GM23338 (cell line): ENCODE data around the gene FUT4. TPM values are rescaled to one million over a fixed set of nuclear protein-coding genes. Genes with fewer than 3 reads are reported as not detected.

Experiments
- ATAC-seq: fragments of 200-7000 bp; cut with Tn5 transposase; 3 replicates; pipeline ENCODE4 v1.9.1; 2020
- DNase-seq: peaks from one replicate; pipeline ENCODE4 v3.0.0-alpha.2; 2015; ENCODE audit warnings: low spot score
- H2AFZ ChIP-seq: fragments of 200-600 bp; sonication (generic); 2 replicates; pipeline ENCODE4 v1.8.0; 2016; ENCODE audit warnings: antibody characterized with exemption, mild to moderate bottlenecking, moderate library complexity
- H3F3A ChIP-seq: fragments of 200-600 bp; sonication (generic); replicated peaks from 2 replicates; pipeline ENCODE4 v1.8.0; 2017; ENCODE audit warnings: antibody characterized with exemption, mixed run types, low read depth
- H3K27ac ChIP-seq: fragments of 200-600 bp; sonication (generic); 2 replicates; pipeline ENCODE4 v1.6.1; 2016; ENCODE audit warnings: low read depth
- H3K27me3 ChIP-seq: fragments of 200-600 bp; sonication (generic); 2 replicates; pipeline ENCODE4 v1.8.0; 2016; ENCODE audit warnings: mild to moderate bottlenecking, mixed run types, moderate library complexity; ENCODE audit not compliant: insufficient read depth
- H3K36me3 ChIP-seq: fragments of 200-600 bp; sonication (generic); 2 replicates; pipeline ENCODE4 v1.8.0; 2016; ENCODE audit warnings: mild to moderate bottlenecking; ENCODE audit not compliant: insufficient read depth
- H3K4me1 ChIP-seq: fragments of 200-600 bp; sonication (generic); 2 replicates; pipeline ENCODE4 v1.8.0; 2016; ENCODE audit warnings: mild to moderate bottlenecking, moderate library complexity; ENCODE audit not compliant: insufficient read depth
- H3K4me2 ChIP-seq: fragments of 200-600 bp; sonication (generic); 2 replicates; pipeline ENCODE4 v1.7.1; 2017; ENCODE audit warnings: mixed run types
- H3K4me3 ChIP-seq: fragments of 200-600 bp; sonication (generic); 2 replicates; pipeline ENCODE4 v1.6.1; 2016; ENCODE audit warnings: mixed run types
- H3K79me2 ChIP-seq: fragments of 200-600 bp; sonication (generic); replicated peaks from 2 replicates; pipeline ENCODE4 v1.8.0; 2017; ENCODE audit warnings: mild to moderate bottlenecking; ENCODE audit not compliant: insufficient read depth
- H3K9me2 ChIP-seq: fragments of 200-600 bp; sonication (generic); 2 replicates; pipeline ENCODE4 v1.8.0; 2017; ENCODE audit not compliant: insufficient read depth
- H4K20me1 ChIP-seq: fragments of 200-600 bp; sonication (generic); replicated peaks from 2 replicates; pipeline ENCODE4 v1.8.0; 2017; ENCODE audit warnings: mild to moderate bottlenecking; ENCODE audit not compliant: insufficient read depth
- H3K27ac Mint-ChIP-seq: 2 replicates; pipeline ENCODE4 v1.8.0; 2020; ENCODE audit warnings: inconsistent platforms, mild to moderate bottlenecking, moderate library complexity, mixed read lengths
- H3K27me3 Mint-ChIP-seq: 3 replicates; pipeline ENCODE4 v1.8.0; 2022; ENCODE audit warnings: low read depth, mild to moderate bottlenecking, moderate library complexity, mixed read lengths, inconsistent platforms; ENCODE audit not compliant: insufficient read depth, poor library complexity
- H3K36me3 Mint-ChIP-seq: 3 replicates; pipeline ENCODE4 v1.8.0; 2021; ENCODE audit warnings: low read depth, mild to moderate bottlenecking, inconsistent platforms, moderate library complexity, mixed read lengths
- H3K4me1 Mint-ChIP-seq: 3 replicates; pipeline ENCODE4 v1.8.0; 2020; ENCODE audit warnings: mild to moderate bottlenecking, inconsistent platforms, mixed read lengths
- H3K4me3 Mint-ChIP-seq: 3 replicates; pipeline ENCODE4 v1.8.0; 2021; ENCODE audit warnings: moderate library complexity, mild to moderate bottlenecking, inconsistent platforms, mixed read lengths
- H3K9me3 Mint-ChIP-seq: 3 replicates; pipeline ENCODE4 v1.8.0; 2020; ENCODE audit warnings: moderate library complexity, mild to moderate bottlenecking, inconsistent platforms, mixed read lengths
- CREB1 ChIP-seq: fragments of 250-450 bp; sonication (Bioruptor Pico); IDR thresholded peaks from 2 replicates; pipeline ENCODE4 v1.5.0; 2020; ENCODE audit warnings: low read depth, mild to moderate bottlenecking, moderate library complexity
- CTCF ChIP-seq, 2 experiments: fragments of 200-600 bp in 1 of 2; sonication (generic) in 1 of 2; conservative IDR thresholded peaks; 2 replicates each; pipeline versions ENCODE4 v1.5.1 to v1.6.1; 2016 to 2017; ENCODE audit warnings: antibody characterized with exemption in 2 of 2, low read depth in 2 of 2, mild to moderate bottlenecking in 2 of 2, moderate library complexity in 1 of 2
- ETS1 ChIP-seq: IDR thresholded peaks from 2 replicates; pipeline ENCODE4 v1.6.1; 2016; ENCODE audit warnings: antibody characterized with exemption
- EZH2 ChIP-seq: fragments of 200-600 bp; sonication (generic); IDR thresholded peaks from one replicate; pipeline ENCODE4 v1.8.0; 2017; ENCODE audit warnings: antibody characterized with exemption, mild to moderate bottlenecking, low read depth; ENCODE audit not compliant: unreplicated experiment
- EZH2phosphoT487 ChIP-seq: fragments of 200-600 bp; sonication (generic); IDR thresholded peaks from one replicate; pipeline ENCODE4 v1.8.1; 2018; ENCODE audit warnings: antibody characterized with exemption; ENCODE audit not compliant: unreplicated experiment
- JUNB ChIP-seq: IDR thresholded peaks from one replicate; pipeline ENCODE4 v1.6.1; 2016; ENCODE audit warnings: antibody characterized with exemption; ENCODE audit not compliant: unreplicated experiment
- NANOG ChIP-seq: IDR thresholded peaks from 2 replicates; pipeline ENCODE4 v1.6.1; 2016; ENCODE audit warnings: antibody characterized with exemption, borderline replicate concordance
- POLR2AphosphoS5 ChIP-seq: IDR thresholded peaks from 2 replicates; pipeline ENCODE4 v1.6.1; 2016; ENCODE audit warnings: antibody characterized with exemption, low read depth
- STAT1 ChIP-seq: IDR thresholded peaks from one replicate; pipeline ENCODE4 v1.6.1; 2016; ENCODE audit warnings: antibody characterized with exemption; ENCODE audit not compliant: unreplicated experiment
- ZNF114 ChIP-seq: fragments of 250-450 bp; sonication (Bioruptor Pico); IDR thresholded peaks from 2 replicates; pipeline ENCODE4 v1.5.0; 2020; ENCODE audit warnings: mild to moderate bottlenecking, moderate library complexity
- ZNF331 ChIP-seq: fragments of 250-450 bp; sonication (Bioruptor Pico); IDR thresholded peaks from 2 replicates; pipeline ENCODE4 v1.5.0; 2020; ENCODE audit warnings: low read depth, mild to moderate bottlenecking, moderate library complexity
- polyA plus RNA-seq: library from polyadenylated mRNA; unstranded; fragments of >200 nt; fragmentation: Nextera tagmentation; extraction: Ambion mirVana; gene quantifications from 2 replicates; pipeline ENCODE4 v1.2.1, GENCODE V29; 2016
- total RNA-seq: library from RNA; depleted of rRNA; stranded (reverse); fragments of >200 nt; shearing (Covaris generic); gene quantifications from 2 replicates; pipeline ENCODE4 v1.2.3, GENCODE V29; 2014
- TF ChIP-seq, protein P1 (sequence below): fragments of 250-450 bp; sonication (Bioruptor Pico); IDR thresholded peaks from 2 replicates; pipeline ENCODE4 v1.5.0; 2020; ENCODE audit warnings: mild to moderate bottlenecking, moderate library complexity
- TF ChIP-seq, protein P2 (sequence below): IDR thresholded peaks from one replicate; pipeline ENCODE4 v1.6.1; 2018; ENCODE audit warnings: antibody characterized with exemption; ENCODE audit not compliant: unreplicated experiment

Gene FUT4
- total and polyA plus RNA-seq, 2 experiments from 2014 or later: 2.4 to 7.4 TPM

DNA sequence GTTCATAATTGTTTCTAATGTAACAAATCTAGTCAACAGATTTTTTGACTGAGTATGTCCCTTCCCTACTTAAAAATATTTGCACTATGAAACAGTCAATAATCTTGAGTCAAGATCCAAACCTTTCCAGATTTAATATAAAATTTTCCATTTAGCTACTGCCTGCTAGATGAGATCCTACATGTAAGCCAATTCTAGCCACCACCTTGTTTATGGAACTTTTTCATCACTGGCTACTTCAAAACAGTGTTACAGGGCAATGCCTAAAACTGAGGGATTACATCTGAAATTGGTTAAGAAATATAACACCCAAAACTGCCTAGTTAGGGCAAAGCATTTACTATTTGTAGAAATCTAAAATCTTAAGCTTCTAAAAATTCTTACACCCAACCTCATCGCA, 10.5 kb upstream of the FUT4 start:
- H3K4me3 ChIP-seq: no peak overlapping the region
- no peaks in the 10 kb centered on the region for H3F3A ChIP-seq
- H3K27me3 Mint-ChIP-seq: no peaks in the 10 kb centered on the region
- H3K4me1 Mint-ChIP-seq: no peaks in the 10 kb centered on the region
- H3K4me2 ChIP-seq: no peak overlapping the region
- H3K36me3 ChIP-seq: no peaks in the 10 kb centered on the region
- no peaks in the 10 kb centered on the region for H3K36me3 Mint-ChIP-seq
- DNase-seq: no peak
- TF ChIP-seq EZH2 (no peak), CREB1 (CRISPR knock-in tag) (no peak), EZH2phosphoT487 (no peak), JUNB (no peak), CTCF (conservative IDR thresholded peaks at IDR 0.05; ENCODE audit: low read depth in 2 of 2) (no peak), ETS1 (no peak), POLR2AphosphoS5 (no peak), ZNF331 (CRISPR knock-in tag) (no peak), STAT1 (no peak), ZNF114 (CRISPR knock-in tag) (no peak), NANOG (no peak)
- TF ChIP-seq, protein P1, sequence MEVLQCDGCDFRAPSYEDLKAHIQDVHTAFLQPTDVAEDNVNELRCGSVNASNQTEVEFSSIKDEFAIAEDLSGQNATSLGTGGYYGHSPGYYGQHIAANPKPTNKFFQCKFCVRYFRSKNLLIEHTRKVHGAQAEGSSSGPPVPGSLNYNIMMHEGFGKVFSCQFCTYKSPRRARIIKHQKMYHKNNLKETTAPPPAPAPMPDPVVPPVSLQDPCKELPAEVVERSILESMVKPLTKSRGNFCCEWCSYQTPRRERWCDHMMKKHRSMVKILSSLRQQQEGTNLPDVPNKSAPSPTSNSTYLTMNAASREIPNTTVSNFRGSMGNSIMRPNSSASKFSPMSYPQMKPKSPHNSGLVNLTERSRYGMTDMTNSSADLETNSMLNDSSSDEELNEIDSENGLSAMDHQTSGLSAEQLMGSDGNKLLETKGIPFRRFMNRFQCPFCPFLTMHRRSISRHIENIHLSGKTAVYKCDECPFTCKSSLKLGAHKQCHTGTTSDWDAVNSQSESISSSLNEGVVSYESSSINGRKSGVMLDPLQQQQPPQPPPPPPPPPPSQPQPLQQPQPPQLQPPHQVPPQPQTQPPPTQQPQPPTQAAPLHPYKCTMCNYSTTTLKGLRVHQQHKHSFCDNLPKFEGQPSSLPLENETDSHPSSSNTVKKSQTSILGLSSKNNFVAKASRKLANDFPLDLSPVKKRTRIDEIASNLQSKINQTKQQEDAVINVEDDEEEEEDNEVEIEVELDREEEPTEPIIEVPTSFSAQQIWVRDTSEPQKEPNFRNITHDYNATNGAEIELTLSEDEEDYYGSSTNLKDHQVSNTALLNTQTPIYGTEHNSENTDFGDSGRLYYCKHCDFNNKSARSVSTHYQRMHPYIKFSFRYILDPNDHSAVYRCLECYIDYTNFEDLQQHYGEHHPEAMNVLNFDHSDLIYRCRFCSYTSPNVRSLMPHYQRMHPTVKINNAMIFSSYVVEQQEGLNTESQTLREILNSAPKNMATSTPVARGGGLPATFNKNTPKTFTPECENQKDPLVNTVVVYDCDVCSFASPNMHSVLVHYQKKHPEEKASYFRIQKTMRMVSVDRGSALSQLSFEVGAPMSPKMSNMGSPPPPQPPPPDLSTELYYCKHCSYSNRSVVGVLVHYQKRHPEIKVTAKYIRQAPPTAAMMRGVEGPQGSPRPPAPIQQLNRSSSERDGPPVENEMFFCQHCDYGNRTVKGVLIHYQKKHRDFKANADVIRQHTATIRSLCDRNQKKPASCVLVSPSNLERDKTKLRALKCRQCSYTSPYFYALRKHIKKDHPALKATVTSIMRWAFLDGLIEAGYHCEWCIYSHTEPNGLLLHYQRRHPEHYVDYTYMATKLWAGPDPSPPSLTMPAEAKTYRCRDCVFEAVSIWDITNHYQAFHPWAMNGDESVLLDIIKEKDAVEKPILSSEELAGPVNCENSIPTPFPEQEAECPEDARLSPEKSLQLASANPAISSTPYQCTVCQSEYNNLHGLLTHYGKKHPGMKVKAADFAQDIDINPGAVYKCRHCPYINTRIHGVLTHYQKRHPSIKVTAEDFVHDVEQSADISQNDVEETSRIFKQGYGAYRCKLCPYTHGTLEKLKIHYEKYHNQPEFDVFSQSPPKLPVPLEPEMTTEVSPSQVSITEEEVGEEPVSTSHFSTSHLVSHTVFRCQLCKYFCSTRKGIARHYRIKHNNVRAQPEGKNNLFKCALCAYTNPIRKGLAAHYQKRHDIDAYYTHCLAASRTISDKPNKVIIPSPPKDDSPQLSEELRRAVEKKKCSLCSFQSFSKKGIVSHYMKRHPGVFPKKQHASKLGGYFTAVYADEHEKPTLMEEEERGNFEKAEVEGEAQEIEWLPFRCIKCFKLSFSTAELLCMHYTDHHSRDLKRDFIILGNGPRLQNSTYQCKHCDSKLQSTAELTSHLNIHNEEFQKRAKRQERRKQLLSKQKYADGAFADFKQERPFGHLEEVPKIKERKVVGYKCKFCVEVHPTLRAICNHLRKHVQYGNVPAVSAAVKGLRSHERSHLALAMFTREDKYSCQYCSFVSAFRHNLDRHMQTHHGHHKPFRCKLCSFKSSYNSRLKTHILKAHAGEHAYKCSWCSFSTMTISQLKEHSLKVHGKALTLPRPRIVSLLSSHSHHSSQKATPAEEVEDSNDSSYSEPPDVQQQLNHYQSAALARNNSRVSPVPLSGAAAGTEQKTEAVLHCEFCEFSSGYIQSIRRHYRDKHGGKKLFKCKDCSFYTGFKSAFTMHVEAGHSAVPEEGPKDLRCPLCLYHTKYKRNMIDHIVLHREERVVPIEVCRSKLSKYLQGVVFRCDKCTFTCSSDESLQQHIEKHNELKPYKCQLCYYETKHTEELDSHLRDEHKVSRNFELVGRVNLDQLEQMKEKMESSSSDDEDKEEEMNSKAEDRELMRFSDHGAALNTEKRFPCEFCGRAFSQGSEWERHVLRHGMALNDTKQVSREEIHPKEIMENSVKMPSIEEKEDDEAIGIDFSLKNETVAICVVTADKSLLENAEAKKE: no peak
- TF ChIP-seq, protein P2, sequence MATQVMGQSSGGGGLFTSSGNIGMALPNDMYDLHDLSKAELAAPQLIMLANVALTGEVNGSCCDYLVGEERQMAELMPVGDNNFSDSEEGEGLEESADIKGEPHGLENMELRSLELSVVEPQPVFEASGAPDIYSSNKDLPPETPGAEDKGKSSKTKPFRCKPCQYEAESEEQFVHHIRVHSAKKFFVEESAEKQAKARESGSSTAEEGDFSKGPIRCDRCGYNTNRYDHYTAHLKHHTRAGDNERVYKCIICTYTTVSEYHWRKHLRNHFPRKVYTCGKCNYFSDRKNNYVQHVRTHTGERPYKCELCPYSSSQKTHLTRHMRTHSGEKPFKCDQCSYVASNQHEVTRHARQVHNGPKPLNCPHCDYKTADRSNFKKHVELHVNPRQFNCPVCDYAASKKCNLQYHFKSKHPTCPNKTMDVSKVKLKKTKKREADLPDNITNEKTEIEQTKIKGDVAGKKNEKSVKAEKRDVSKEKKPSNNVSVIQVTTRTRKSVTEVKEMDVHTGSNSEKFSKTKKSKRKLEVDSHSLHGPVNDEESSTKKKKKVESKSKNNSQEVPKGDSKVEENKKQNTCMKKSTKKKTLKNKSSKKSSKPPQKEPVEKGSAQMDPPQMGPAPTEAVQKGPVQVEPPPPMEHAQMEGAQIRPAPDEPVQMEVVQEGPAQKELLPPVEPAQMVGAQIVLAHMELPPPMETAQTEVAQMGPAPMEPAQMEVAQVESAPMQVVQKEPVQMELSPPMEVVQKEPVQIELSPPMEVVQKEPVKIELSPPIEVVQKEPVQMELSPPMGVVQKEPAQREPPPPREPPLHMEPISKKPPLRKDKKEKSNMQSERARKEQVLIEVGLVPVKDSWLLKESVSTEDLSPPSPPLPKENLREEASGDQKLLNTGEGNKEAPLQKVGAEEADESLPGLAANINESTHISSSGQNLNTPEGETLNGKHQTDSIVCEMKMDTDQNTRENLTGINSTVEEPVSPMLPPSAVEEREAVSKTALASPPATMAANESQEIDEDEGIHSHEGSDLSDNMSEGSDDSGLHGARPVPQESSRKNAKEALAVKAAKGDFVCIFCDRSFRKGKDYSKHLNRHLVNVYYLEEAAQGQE: no peak
- no peaks in the 10 kb centered on the region for H3K4me1 ChIP-seq
- no peaks in the 10 kb centered on the region for H3K9me2 ChIP-seq
- no peak overlapping the region for H3K27ac ChIP-seq
- no peak overlapping the region for H3K27ac Mint-ChIP-seq
- H3K79me2 ChIP-seq: no peaks in the 10 kb centered on the region
- H4K20me1 ChIP-seq: no peaks in the 10 kb centered on the region
- H3K4me3 Mint-ChIP-seq: no peak overlapping the region
- 0 out of 2 replicates have a peak overlapping the region, but pooled peaks have one; percentile 9 for H2AFZ ChIP-seq
- no peaks in the 10 kb centered on the region for H3K9me3 Mint-ChIP-seq
- no peak for ATAC-seq
- no peaks in the 10 kb centered on the region for H3K27me3 ChIP-seq
